ENCODE results near the gene SNRPB. TPM values are rescaled to one million over a fixed set of nuclear protein-coding genes. Genes with fewer than 3 reads are reported as not detected.

Gene SNRPB
- total and polyA plus RNA-seq, 2 of the 13 experiments (the other 11 are each of a cell fraction or from before 2014, with no cell fraction given): 473 to 844 TPM

GRCh38 chr20:2475850-2476741, 5.5 kb upstream of the SNRPB start (continued):
- peak; percentile 98; the same call in 1 of the 2 replicates for TF ChIP-seq ZNF614 (CRISPR knock-in tag; IDR thresholded peaks at IDR 0.05; ENCODE audit: borderline replicate concordance)
- TF ChIP-seq ZSCAN21 (CRISPR knock-in tag; IDR thresholded peaks at IDR 0.05; ENCODE audit: borderline replicate concordance): peak; percentile 95
- TF ChIP-seq ZNF329 (CRISPR knock-in tag; IDR thresholded peaks at IDR 0.05; ENCODE audit: low read depth): no peak; the same call in 1 of the 2 replicates
- peak; percentile 76; the same call in 1 of the 2 replicates for TF ChIP-seq KLF6 (CRISPR knock-in tag; IDR thresholded peaks at IDR 0.05)
- TF ChIP-seq TFAP4 (IDR thresholded peaks at IDR 0.05; ENCODE audit: borderline replicate concordance, low read depth): peak; percentile 77; the same call in 1 of the 2 replicates
- no peak for TF ChIP-seq ATF1 (CRISPR knock-in tag; IDR thresholded peaks at IDR 0.05)
- TF ChIP-seq ZNF547 (CRISPR knock-in tag; IDR thresholded peaks at IDR 0.05): peak; percentile 56; the same call in 1 of the 2 replicates
- TF ChIP-seq ZNF609 (CRISPR knock-in tag; IDR thresholded peaks at IDR 0.05; ENCODE audit: borderline replicate concordance): peak; percentile 87
- no peak for TF ChIP-seq ZNF3 (CRISPR knock-in tag; IDR thresholded peaks at IDR 0.05)
- TF ChIP-seq ZBTB3 (CRISPR knock-in tag; IDR thresholded peaks at IDR 0.05; ENCODE audit: borderline replicate concordance, low read depth): no peak
- no peak for TF ChIP-seq ZNF530 (CRISPR knock-in tag; IDR thresholded peaks at IDR 0.05; ENCODE audit: low read depth)
- peak; percentile 95 for TF ChIP-seq IKZF5 (CRISPR knock-in tag; IDR thresholded peaks at IDR 0.05)
- TF ChIP-seq ZNF253 (CRISPR knock-in tag; IDR thresholded peaks at IDR 0.05; ENCODE audit: borderline replicate concordance): no peak
- peak; percentile 89 for TF ChIP-seq ELF3 (CRISPR knock-in tag; IDR thresholded peaks at IDR 0.05)
- no peak for TF ChIP-seq NR3C1 (CRISPR knock-in tag; IDR thresholded peaks at IDR 0.05)
- TF ChIP-seq ZNF724P (CRISPR knock-in tag; IDR thresholded peaks at IDR 0.05; ENCODE audit: borderline replicate concordance): peak; percentile 12; the same call in 1 of the 2 replicates
- no peak for TF ChIP-seq ZBTB7A (CRISPR knock-in tag; IDR thresholded peaks at IDR 0.05)
- TF ChIP-seq HOXD1 (CRISPR knock-in tag; IDR thresholded peaks at IDR 0.05): peak; percentile 81
- TF ChIP-seq SKIL (CRISPR knock-in tag; IDR thresholded peaks at IDR 0.05; ENCODE audit: borderline replicate concordance): peak; percentile 92
- peak; percentile 90 for TF ChIP-seq MIER3 (CRISPR knock-in tag; IDR thresholded peaks at IDR 0.05; ENCODE audit: borderline replicate concordance)
- peak; percentile 100 for TF ChIP-seq FOXA3 (CRISPR knock-in tag; IDR thresholded peaks at IDR 0.05)
